Loucy (cell line): ENCODE measurements around the gene CD46.
A peak's percentile ranks its signal among the peaks of the same experiment; 100 is the strongest.

Experiments used
- H2AFZ ChIP-seq: fragments of 200-600 bp; sonication (generic); 2 replicates; pipeline ENCODE4 v1.6.0; 2016; ENCODE audit warnings: antibody characterized with exemption, mild to moderate bottlenecking, low read length, moderate library complexity
- H3F3A ChIP-seq: fragments of 200-600 bp; 2 replicates; pipeline ENCODE4 v1.6.0; 2016; ENCODE audit warnings: antibody characterized with exemption, low read depth, mild to moderate bottlenecking
- H3K27me3 ChIP-seq: fragments of 200-600 bp; sonication (generic); 2 replicates; pipeline ENCODE4 v1.6.1; 2014; ENCODE audit warnings: low read length, mild to moderate bottlenecking; ENCODE audit not compliant: insufficient read depth, poor library complexity, severe bottlenecking
- H3K36me3 ChIP-seq: fragments of 200-600 bp; sonication (generic); 2 replicates; pipeline ENCODE4 v1.6.1; 2016; ENCODE audit warnings: low read length; ENCODE audit not compliant: insufficient read depth
- H3K4me1 ChIP-seq: fragments of 200-600 bp; sonication (generic); 2 replicates; pipeline ENCODE4 v1.5.1; 2014; ENCODE audit warnings: low read length, mild to moderate bottlenecking; ENCODE audit not compliant: insufficient read depth, poor library complexity, severe bottlenecking
- H3K4me2 ChIP-seq: fragments of 200-600 bp; sonication (generic); 2 replicates; pipeline ENCODE4 v1.6.0; 2014; ENCODE audit warnings: antibody characterized with exemption, low read length, low read depth, mild to moderate bottlenecking; ENCODE audit not compliant: poor library complexity, severe bottlenecking
- H3K4me3 ChIP-seq: fragments of 200-600 bp; sonication (generic); 2 replicates; pipeline ENCODE4 v1.5.1; 2014; ENCODE audit warnings: low read length, mild to moderate bottlenecking, mixed read lengths; ENCODE audit not compliant: poor library complexity, severe bottlenecking
- H3K79me2 ChIP-seq: fragments of 200-600 bp; sonication (generic); 2 replicates; pipeline ENCODE4 v1.6.1; 2014; ENCODE audit warnings: low read length; ENCODE audit not compliant: insufficient read depth
- H3K9ac ChIP-seq: fragments of 200-600 bp; sonication (generic); 2 replicates; pipeline ENCODE4 v1.6.0; 2014; ENCODE audit warnings: mild to moderate bottlenecking, low read depth, low read length, moderate library complexity; ENCODE audit not compliant: poor library complexity, severe bottlenecking
- H3K9me2 ChIP-seq: fragments of 200-600 bp; sonication (generic); replicated peaks from 2 replicates; pipeline ENCODE4 v1.6.1; 2016; ENCODE audit warnings: low read depth, low read length, mixed read lengths
- H3K9me3 ChIP-seq: fragments of 200-600 bp; sonication (generic); 2 replicates; pipeline ENCODE4 v1.6.1; 2014; ENCODE audit warnings: mild to moderate bottlenecking, antibody characterized with exemption, low read length, low read depth; ENCODE audit not compliant: insufficient read depth
- H4K20me1 ChIP-seq: fragments of 200-600 bp; sonication (generic); 2 replicates; pipeline ENCODE4 v1.6.0; 2014; ENCODE audit warnings: antibody characterized with exemption, low read length, mild to moderate bottlenecking; ENCODE audit not compliant: insufficient read depth, poor library complexity, severe bottlenecking
- EZH2phosphoT487 ChIP-seq: fragments of 200-600 bp; IDR thresholded peaks from 2 replicates; pipeline ENCODE4 v1.6.1; 2018; ENCODE audit warnings: antibody characterized with exemption, mild to moderate bottlenecking, moderate library complexity, borderline replicate concordance
- TF ChIP-seq, protein P1 (sequence below): fragments of 200-600 bp; sonication (generic); conservative IDR thresholded peaks from 2 replicates; pipeline ENCODE4 v1.5.1; 2014; ENCODE audit warnings: mild to moderate bottlenecking, antibody characterized with exemption, low read length

CD46 gene

GRCh38 chr1:207831517-207832327 is 79.9 kb downstream of the CD46 start:
- H3K27me3 ChIP-seq: no peaks in the 10 kb centered on the region
- H3K9ac ChIP-seq: peak overlapping the region; percentile 50
- H3K4me1 ChIP-seq: peaks cover 61% of the 10 kb centered on the region
- H3K79me2 ChIP-seq: peaks cover 100% of the 10 kb centered on the region
- no peaks in the 10 kb centered on the region for H3K9me2 ChIP-seq
- no peaks in the 10 kb centered on the region for H3K9me3 ChIP-seq
- no peak overlapping the region for H3K4me3 ChIP-seq
- TF ChIP-seq EZH2phosphoT487: no peak
- TF ChIP-seq, protein P1, sequence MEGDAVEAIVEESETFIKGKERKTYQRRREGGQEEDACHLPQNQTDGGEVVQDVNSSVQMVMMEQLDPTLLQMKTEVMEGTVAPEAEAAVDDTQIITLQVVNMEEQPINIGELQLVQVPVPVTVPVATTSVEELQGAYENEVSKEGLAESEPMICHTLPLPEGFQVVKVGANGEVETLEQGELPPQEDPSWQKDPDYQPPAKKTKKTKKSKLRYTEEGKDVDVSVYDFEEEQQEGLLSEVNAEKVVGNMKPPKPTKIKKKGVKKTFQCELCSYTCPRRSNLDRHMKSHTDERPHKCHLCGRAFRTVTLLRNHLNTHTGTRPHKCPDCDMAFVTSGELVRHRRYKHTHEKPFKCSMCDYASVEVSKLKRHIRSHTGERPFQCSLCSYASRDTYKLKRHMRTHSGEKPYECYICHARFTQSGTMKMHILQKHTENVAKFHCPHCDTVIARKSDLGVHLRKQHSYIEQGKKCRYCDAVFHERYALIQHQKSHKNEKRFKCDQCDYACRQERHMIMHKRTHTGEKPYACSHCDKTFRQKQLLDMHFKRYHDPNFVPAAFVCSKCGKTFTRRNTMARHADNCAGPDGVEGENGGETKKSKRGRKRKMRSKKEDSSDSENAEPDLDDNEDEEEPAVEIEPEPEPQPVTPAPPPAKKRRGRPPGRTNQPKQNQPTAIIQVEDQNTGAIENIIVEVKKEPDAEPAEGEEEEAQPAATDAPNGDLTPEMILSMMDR: no peak
- no peak overlapping the region for H2AFZ ChIP-seq
- H3F3A ChIP-seq: no peaks in the 10 kb centered on the region; the same call in 1 of the 2 replicates
- H4K20me1 ChIP-seq: peaks cover 96% of the 10 kb centered on the region
- peak overlapping the region; percentile 37 for H3K4me2 ChIP-seq
- peaks cover 56% of the 10 kb centered on the region for H3K36me3 ChIP-seq

DNA sequence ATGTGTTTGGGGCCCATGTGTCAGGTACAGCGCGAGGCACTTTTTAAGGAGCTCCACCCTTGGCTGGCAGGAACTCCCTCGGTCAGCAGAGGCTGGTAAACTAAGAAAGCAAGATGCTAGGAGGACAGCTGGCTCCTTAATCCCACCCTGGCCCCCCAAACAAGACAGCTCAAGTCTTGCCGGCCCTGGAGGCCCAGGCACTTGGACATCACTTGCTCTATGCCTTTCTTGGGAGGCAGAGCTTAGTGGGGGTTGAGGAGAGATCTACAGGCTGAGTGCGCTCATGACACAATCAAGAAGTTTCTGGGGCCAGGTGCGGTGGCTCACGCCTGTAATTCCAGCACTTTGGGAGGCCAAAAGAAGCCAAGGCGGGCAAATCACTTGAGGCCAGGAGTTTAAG is 80.9 kb downstream of the CD46 start:
- Histone ChIP-seq H4K20me1 (peaks cover 96% of the 10 kb centered on the region), H3F3A (no peaks in the 10 kb centered on the region; the same call in 1 of the 2 replicates), H3K27me3 (no peaks in the 10 kb centered on the region), H2AFZ (no peak overlapping the region), H3K9me3 (no peaks in the 10 kb centered on the region), H3K79me2 (peaks cover 100% of the 10 kb centered on the region), H3K9me2 (no peaks in the 10 kb centered on the region), H3K4me2 (peak overlapping the region; percentile 37), H3K9ac (peak overlapping the region; percentile 50), H3K36me3 (peaks cover 56% of the 10 kb centered on the region), H3K4me1 (peaks cover 64% of the 10 kb centered on the region), H3K4me3 (no peak overlapping the region)
- TF ChIP-seq, protein P1: no peak
- no peak for TF ChIP-seq EZH2phosphoT487

DNA sequence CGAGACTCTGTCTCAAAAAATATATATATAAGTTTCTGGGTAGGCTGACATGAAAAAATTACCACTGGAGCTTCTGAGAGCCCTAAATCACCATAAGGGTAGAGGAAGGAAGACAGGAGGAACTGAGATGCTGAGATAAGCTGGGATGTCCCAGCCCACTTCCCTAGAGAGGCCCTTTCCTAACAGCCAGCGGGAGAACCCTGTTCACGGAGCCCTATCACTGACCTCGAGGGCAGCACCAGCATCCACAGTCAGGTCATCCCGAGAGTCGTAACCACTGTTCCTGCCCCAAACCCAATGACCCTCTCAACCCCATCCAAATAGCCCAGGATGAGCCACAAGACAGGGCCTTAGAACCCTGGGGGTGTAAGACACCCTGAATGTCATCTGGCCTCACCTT is 81.5 kb downstream of the CD46 start:
- H3K9me3 ChIP-seq: no peaks in the 10 kb centered on the region
- H3F3A ChIP-seq: no peaks in the 10 kb centered on the region; the same call in 1 of the 2 replicates
- peaks cover 67% of the 10 kb centered on the region for H3K4me1 ChIP-seq
- no peak overlapping the region for H3K9ac ChIP-seq
- no peaks in the 10 kb centered on the region for H3K9me2 ChIP-seq
- H2AFZ ChIP-seq: no peak overlapping the region
- H4K20me1 ChIP-seq: peaks cover 96% of the 10 kb centered on the region
- H3K27me3 ChIP-seq: no peaks in the 10 kb centered on the region
- peaks cover 100% of the 10 kb centered on the region for H3K79me2 ChIP-seq
- peaks cover 57% of the 10 kb centered on the region for H3K36me3 ChIP-seq
- peak overlapping the region; percentile 37 for H3K4me2 ChIP-seq
- no peak overlapping the region for H3K4me3 ChIP-seq
- TF ChIP-seq, protein P1: no peak
- no peak for TF ChIP-seq EZH2phosphoT487
